GM20431 (cell line): ENCODE data around the gene LRMDA.
"Not testable (repeated sequence)": the region's sequence is repeated elsewhere in the genome, so short reads cannot be mapped to it uniquely, and the experiment has no call there.

Source experiments
- in situ Hi-C: fragments of 300-500 bp; cut with MseI, MboI; formaldehyde crosslinking; loops from one replicate; pipeline ENCODE4 v1.15.0; 2020; ENCODE audit warnings: low sequenced_read_pairs; ENCODE audit not compliant: unreplicated experiment

The LRMDA gene

GRCh38 chr10:75737580-75737949 lies 306.1 kb downstream of the LRMDA start:
- in situ Hi-C loops: no loop called here

GRCh38 chr10:75738924-75739323 lies 307.5 kb downstream of the LRMDA start:
- in situ Hi-C loops: no loop called here

DNA sequence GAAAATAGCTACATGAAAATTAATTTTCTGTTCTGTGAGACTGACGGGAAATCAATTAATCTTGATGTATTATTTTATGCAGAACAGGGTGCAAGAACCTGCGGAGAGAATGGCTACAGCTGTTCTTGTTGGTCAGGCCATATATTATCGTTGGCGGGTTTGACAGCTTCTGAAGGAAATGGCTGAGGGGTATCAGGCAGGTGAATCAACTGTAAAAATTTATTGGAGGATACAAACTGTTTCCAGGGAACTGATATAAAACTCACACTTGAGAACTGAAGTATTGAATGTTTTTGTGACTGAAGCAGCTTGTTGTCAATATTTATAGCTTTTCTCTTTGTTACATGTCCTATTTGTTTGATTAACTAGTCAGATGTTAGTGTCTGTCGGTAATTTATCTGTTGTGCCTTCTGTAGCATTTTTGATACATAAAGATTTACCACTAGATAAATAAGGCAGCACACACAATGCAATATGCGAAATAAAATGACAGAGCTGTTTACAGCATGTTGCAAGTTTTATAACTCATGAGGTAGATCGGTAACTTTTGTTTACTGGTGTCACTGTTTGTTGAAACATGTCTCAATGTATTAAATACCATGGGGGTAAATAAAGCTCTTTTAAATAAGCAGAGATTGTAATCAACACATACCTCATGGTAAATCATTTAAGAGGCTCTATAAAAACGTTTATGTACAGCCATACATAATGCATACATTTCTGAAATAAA lies 308.2 kb downstream of the LRMDA start:
- in situ Hi-C loops: no loop called here

- in situ Hi-C loops: no loop called here
These were observed 309.1 kb downstream of the LRMDA start for GRCh38 chr10:75740541-75740940.

- in situ Hi-C loops: no loop called here
These were observed 310.9 kb downstream of the LRMDA start for GRCh38 chr10:75742355-75742754.

DNA sequence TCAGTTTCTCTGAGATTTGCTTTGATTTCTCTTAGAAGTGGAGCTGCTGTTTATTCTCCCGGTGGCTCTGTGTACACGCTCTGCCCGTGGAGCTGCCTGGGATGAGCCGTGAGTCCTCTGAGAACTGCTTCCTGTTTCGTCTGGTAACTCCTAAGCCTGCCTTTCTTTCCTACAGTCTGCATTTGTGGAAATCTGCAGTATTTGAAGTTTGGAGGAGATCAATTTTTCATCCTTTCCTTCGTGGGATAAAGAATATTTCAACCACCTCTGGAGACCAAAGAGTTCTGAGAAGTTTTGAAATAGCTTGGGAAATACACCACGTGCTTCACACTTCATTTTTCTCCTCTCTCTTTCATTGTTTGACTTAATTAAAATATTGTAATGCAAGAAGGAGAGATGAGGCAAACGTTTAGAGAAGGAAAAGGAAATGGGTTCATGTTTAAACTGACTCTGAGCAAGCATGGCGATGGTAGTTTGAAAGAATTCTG lies 311.9 kb downstream of the LRMDA start:
- in situ Hi-C loops: no loop called here

DNA sequence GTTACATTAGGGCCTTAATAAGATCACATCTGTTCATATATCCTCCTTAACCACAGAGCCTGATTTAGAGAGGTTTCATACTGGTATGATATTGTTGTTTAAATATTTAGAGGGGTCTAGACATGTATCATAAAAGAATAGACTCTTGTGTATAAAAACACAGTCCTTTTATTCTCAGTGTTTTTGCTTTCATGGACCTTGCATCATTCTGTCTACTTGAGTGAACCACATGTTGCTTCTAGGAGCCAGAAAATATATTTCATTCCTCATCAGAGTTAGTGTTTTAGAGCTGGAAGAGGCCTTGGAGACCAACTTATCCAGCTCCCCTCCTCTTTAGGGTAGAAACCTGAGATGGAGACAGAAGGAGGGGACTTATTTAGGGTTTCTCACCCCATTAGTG lies 312.8 kb downstream of the LRMDA start:
- in situ Hi-C loops: no loop called here

DNA sequence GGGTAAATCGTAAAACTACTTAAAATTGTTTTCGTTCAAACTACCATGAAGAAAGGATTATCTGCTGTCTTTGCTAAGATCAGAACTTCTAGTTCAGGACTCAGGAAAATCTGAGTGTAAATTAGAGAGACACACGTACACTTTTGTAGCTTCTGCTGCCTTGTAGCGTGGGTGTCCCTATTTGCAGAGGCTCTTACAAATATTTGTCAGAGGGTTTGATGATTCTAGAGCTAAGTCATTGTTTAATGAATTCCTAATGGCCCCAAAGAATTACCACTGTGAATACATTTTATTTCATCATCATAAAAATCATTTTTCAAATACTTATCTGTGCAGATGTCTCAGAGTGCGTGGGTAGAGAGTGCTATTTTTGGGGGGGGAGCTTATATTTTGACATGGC lies 314.9 kb downstream of the LRMDA start:
- in situ Hi-C loops: no loop called here

- in situ Hi-C loops: not testable (repeated sequence)
These were observed 318.9 kb downstream of the LRMDA start for GRCh38 chr10:75750093-75750875.

DNA sequence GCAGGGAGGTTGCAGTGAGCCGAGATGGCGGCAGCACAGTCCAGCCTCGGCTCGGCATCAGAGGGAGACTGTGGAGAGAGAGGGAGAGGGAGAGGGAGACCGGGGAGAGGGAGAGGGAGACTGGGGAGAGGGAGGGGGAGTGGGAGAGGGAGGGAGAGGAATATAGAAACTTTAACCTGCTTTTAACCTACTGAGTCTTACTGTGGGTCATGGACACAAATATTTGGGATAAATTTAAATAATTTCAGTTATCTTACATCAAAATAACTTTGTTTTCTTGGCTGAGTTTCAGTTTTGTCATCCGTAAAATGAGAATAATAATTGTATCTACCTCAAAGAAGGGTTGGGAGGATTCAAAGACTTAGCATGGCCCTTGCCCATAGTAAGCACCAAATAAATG lies 319.8 kb downstream of the LRMDA start:
- in situ Hi-C loops: no loop called here

GRCh38 chr10:75753621-75754020 lies 322.2 kb downstream of the LRMDA start:
- in situ Hi-C loops: no loop called here

DNA sequence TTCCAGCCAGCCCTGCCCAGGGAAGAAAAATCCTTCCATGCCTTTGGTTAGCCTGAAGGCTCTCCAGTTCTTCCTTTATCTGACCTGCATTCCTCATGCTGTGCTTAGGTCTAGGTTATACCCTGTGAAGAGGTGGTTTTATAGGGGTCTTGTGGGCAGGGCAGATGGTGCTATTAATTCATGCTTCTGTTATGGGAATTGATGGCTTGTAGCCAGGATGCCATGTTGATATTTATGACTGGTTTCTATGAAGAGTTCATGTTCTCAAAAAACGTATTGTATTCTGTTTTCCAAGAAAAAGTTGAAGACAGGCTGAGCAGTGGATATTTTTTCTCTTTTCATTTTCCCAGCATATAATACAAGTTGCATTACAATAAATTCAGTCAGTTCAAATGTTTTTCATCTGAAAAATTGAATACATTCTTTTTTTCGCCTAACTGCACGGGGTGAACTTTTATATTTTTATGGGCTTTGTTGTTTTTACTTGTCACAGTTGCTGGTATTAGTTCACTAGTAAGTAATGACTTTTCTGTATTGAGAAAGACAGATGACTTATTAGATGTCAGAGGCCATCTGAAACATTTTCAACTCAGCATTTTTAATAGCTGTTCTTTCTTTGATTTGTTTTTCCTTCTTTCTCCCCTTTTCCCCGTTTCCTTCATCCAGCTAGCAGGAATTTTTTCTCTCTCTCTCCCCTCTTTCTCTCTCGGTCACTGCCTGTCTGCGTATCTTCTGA lies 322.8 kb downstream of the LRMDA start:
- in situ Hi-C loops: no loop called here

- in situ Hi-C loops: no loop called here
These were observed 324.1 kb downstream of the LRMDA start for GRCh38 chr10:75755528-75755927.

- in situ Hi-C loops: no loop called here
These were observed 329.9 kb downstream of the LRMDA start for GRCh38 chr10:75761289-75761688.

- in situ Hi-C loops: no loop called here
These were observed 331.0 kb downstream of the LRMDA start for GRCh38 chr10:75762431-75762802.

- in situ Hi-C loops: no loop called here
These were observed 332.2 kb downstream of the LRMDA start for GRCh38 chr10:75763652-75764051.

GRCh38 chr10:75764974-75765788 lies 333.8 kb downstream of the LRMDA start:
- in situ Hi-C loops: no loop called here

DNA sequence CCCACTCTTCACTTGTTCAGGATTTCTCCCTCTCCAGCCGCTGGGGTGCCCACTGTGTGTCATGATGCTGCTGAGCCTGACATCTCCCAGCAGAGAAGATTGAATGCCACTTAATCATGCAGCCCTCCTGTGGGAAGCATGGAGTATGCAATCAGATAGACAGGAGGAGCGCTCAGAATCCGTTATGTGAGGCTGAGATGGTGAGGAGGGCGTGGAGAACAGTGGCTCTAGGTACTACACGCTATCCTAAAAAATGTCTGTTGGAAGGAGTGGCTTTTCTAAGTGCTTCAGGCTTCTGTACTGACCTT lies 334.3 kb downstream of the LRMDA start:
- in situ Hi-C loops: no loop called here

GRCh38 chr10:75766106-75766505 lies 334.7 kb downstream of the LRMDA start:
- in situ Hi-C loops: no loop called here

- in situ Hi-C loops: not testable (repeated sequence)
These were observed 335.3 kb downstream of the LRMDA start for GRCh38 chr10:75766752-75767151.
